Psoas muscle (tissue), 8 donors: ENCODE data around the gene RXFP4. TPM values are rescaled to one million over a fixed set of nuclear protein-coding genes. Genes with fewer than 3 reads are reported as not detected.

Source experiments
- ATAC-seq, 4 donors: fragments of 200-7000 bp; cut with Tn5 transposase; one replicate each; pipeline ENCODE4 v1.9.1; 2020; ENCODE audit warnings: moderate library complexity in 3 of 4, mild to moderate bottlenecking in 2 of 4
- DNase-seq, 2 donors: peaks; one replicate each; pipeline ENCODE4 v3.0.0-alpha.2; 2020
- H3K27ac ChIP-seq: fragments of 200-600 bp; one replicate; pipeline ENCODE4 v1.8.0; 2022
- H3K27me3 ChIP-seq, 3 donors: fragments of 200-600 bp in 1 of 3; one replicate each; pipeline versions ENCODE4 v1.6.1 to v1.8.0; 2013 to 2022; ENCODE audit warnings: low read length in 2 of 3, mild to moderate bottlenecking in 2 of 3, moderate library complexity in 1 of 3; ENCODE audit not compliant: insufficient read depth in 3 of 3
- H3K36me3 ChIP-seq, 2 donors: fragments of 200-600 bp in 1 of 2; one replicate each; pipeline versions ENCODE4 v1.6.1 to v1.8.0; 2013 to 2022; ENCODE audit warnings: low read depth in 1 of 2, mild to moderate bottlenecking in 1 of 2, moderate library complexity in 1 of 2; ENCODE audit not compliant: insufficient read depth in 1 of 2
- H3K4me1 ChIP-seq: fragments of 200-600 bp; one replicate; pipeline ENCODE4 v1.8.0; 2022
- H3K4me3 ChIP-seq: fragments of 200-600 bp; one replicate; pipeline ENCODE4 v1.8.0; 2022; ENCODE audit warnings: mild to moderate bottlenecking
- H3K9me3 ChIP-seq: fragments of 200-600 bp; one replicate; pipeline ENCODE4 v1.8.0; 2022
- CTCF ChIP-seq: fragments of 200-600 bp; IDR thresholded peaks from one replicate; pipeline ENCODE4 v1.8.0; 2022; ENCODE audit warnings: antibody characterized with exemption
- WGBS, 3 donors: extraction: QIAGEN DNeasy Blood & Tissue Kit; methylation state at CpG; one replicate each; pipeline versions ENCODE4 v1.1.6 to v1.1.7; 2013; 5-methylcytosine and 5-hydroxymethylcytosine counted together
- intact Hi-C, 2 donors: fragments of 100-400 bp; cut with DNase I; formaldehyde crosslinking; loops; one replicate each; pipeline versions ENCODE4 v1.11.0 to v1.14.2; 2022
- polyA plus RNA-seq, 3 donors: library from polyadenylated mRNA; stranded (reverse); fragments of 200-250 nt; gene quantifications; one replicate each; pipeline ENCODE4 v1.2.3, GENCODE V29; 2013
- total RNA-seq, 4 donors: library from RNA; stranded (reverse); fragmentation: NEBNext Ultra II Directional in 2 of 4; extraction: Animal tissue kit (Norgen Biotek cat#: 25700) in 2 of 4; gene quantifications; one replicate each; pipeline versions ENCODE4 v1.2.1 to v1.2.4, GENCODE V29; 2021 to 2023
- donor health status: healthy with polysubstance abuse.
- donor health status: DM: no; HTN: no; CAD: no; lungs with moderate emphysema.
- donor health status: Bipolar disorder and iron deficiency.
- donor health status: healthy.
- donor health status: DM: yes; HTN: yes; CAD: no.
- donor health status: DM: no; HTN: no; CAD: no.
- donor health status: DM: no; HTN: no; CAD: no.
- donor health status: DM: yes; HTN: yes; CAD: no.

The RXFP4 gene
- total and polyA plus RNA-seq, 7 donors, result not detected

GRCh38 chr1:155944444-155944799 is 3.0 kb downstream of the RXFP4 start:
- ATAC-seq, result no peak
- TF ChIP-seq CTCF, result no peak
- no peaks in the 10 kb centered on the region for H3K9me3 ChIP-seq
- DNase-seq, result no peak
- no peak overlapping the region for H3K4me3 ChIP-seq
- 42 to 45% (median 45%) methylated on average over 6 of the region's 6 CpGs for WGBS, 3 donors
- H3K27me3 ChIP-seq, result no peaks in the 10 kb centered on the region
- peaks cover 18% of the 10 kb centered on the region for H3K4me1 ChIP-seq
- intact Hi-C loops, result no loop called here
- H3K27ac ChIP-seq, result no peak overlapping the region
- peaks cover 3 to 36% of the 10 kb centered on the region in 2 donors for H3K36me3 ChIP-seq

GRCh38 chr1:155946633-155947219 is 5.3 kb downstream of the RXFP4 start:
- 69 to 84% (median 76%) methylated on average over 8 of the region's 8 CpGs for WGBS, 3 donors
- intact Hi-C loops, result no loop called here
- ATAC-seq (no peak), DNase-seq (no peak)
- no peak for TF ChIP-seq CTCF
- Histone ChIP-seq H3K4me3 (no peak overlapping the region), H3K27me3 (no peaks in the 10 kb centered on the region), H3K27ac (no peak overlapping the region), H3K9me3 (no peaks in the 10 kb centered on the region), H3K4me1 (peaks cover 7% of the 10 kb centered on the region), H3K36me3 (peaks cover 13 to 59% of the 10 kb centered on the region in 2 donors)

- H3K4me1 ChIP-seq, result peaks cover 10% of the 10 kb centered on the region
- no peak overlapping the region for H3K27ac ChIP-seq
- H3K36me3 ChIP-seq, result peaks cover 13 to 65% of the 10 kb centered on the region in 2 donors
- DNase-seq, result no peak
- no peaks in the 10 kb centered on the region for H3K9me3 ChIP-seq
- WGBS, 3 donors, result 55 to 57% (median 57%) methylated on average over 4 of the region's 4 CpGs
- TF ChIP-seq CTCF, result no peak
- H3K27me3 ChIP-seq, result no peaks in the 10 kb centered on the region
- ATAC-seq, result no peak
- intact Hi-C loops, result no loop called here
- no peak overlapping the region for H3K4me3 ChIP-seq
Observed at GRCh38 chr1:155947292-155947691, 5.9 kb downstream of the RXFP4 start.

- no peak overlapping the region for H3K27ac ChIP-seq
- H3K36me3 ChIP-seq, result peaks cover 13 to 69% of the 10 kb centered on the region in 2 donors
- no peak overlapping the region for H3K4me3 ChIP-seq
- H3K27me3 ChIP-seq, result no peaks in the 10 kb centered on the region
- H3K4me1 ChIP-seq, result peaks cover 15% of the 10 kb centered on the region
- intact Hi-C loops, result no loop called here
- no peak for TF ChIP-seq CTCF
- no peak for ATAC-seq
- H3K9me3 ChIP-seq, result no peaks in the 10 kb centered on the region
- DNase-seq, result no peak
- 74 to 89% (median 81%) methylated on average over 8 of the region's 8 CpGs for WGBS, 3 donors
Observed at GRCh38 chr1:155947741-155948140, 6.3 kb downstream of the RXFP4 start.

DNA sequence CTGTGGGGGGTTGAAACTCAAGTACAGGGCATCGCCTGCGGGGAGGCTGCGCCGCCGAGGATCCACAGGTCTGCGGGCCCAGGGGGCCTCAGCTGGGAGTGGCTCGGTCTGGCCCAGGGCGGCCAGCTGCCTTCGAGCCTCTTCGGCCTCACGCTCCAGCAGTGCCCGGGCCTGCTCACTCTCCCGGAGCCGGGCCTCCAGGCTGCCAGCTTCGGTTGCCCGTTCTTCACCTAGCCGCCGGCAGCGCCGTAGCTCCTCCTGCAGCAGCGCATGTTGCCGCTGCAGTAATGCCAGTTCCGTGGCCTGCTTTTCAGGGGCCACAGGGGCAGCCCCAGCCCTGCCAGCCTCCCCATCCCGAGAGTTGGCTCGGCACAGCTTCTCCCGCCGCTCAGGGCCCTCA is 9.4 kb downstream of the RXFP4 start:
- peaks cover 9% of the 10 kb centered on the region for H3K4me1 ChIP-seq
- intact Hi-C loops, result no loop called here
- no peak overlapping the region for H3K27ac ChIP-seq
- ATAC-seq (peak in 3 of 4 donors; percentile 10 to 19 (median 12)), DNase-seq (no peak)
- no peaks in the 10 kb centered on the region for H3K9me3 ChIP-seq
- WGBS, 3 donors, result 94 to 96% (median 94%) methylated on average over 27 of the region's 27 CpGs
- TF ChIP-seq CTCF, result no peak
- peaks cover 15 to 99% of the 10 kb centered on the region in 2 donors for H3K36me3 ChIP-seq
- H3K27me3 ChIP-seq, result no peaks in the 10 kb centered on the region
- no peak overlapping the region for H3K4me3 ChIP-seq
